Epithelial cell of esophagus (primary cell): Measurements from ENCODE around the gene ABHD1.

ENCODE experiments used
- DNase-seq: peaks from one replicate; pipeline ENCODE4 v3.0.0; 2010; ENCODE audit warnings: low read depth
- H3K4me3 ChIP-seq: 2 replicates; pipeline ENCODE4 v1.5.1; 2011; ENCODE audit warnings: mild to moderate bottlenecking, low read length, control low read depth
- CTCF ChIP-seq: IDR thresholded peaks from 2 replicates; pipeline ENCODE4 v1.5.1; 2011; ENCODE audit warnings: low read depth, mild to moderate bottlenecking, low read length, control low read depth, inconsistent platforms; ENCODE audit not compliant: insufficient read depth; ENCODE audit errors: missing control alignments

Gene ABHD1

DNA sequence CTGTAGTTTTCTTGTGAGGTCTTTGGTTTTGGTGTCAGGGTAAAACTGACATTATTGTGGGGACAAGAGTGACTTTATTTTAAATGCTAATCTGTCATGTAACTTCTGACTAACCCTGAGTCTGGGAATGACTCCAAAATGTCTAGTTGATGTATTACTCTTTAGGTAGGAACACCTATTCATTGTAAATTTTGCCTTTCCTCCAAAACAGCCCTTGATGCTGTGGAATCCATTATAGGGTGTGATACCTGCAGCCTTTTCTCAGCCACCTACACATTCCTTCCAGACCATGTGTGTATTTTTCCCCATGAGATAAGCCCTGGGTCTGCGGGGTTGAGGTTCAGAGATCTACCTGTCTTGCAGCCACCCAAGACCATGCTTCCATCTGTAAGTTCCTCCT lies 19.7 kb downstream of the ABHD1 start:
- DNase-seq, result no peak
- TF ChIP-seq CTCF, result no peak
- no peak overlapping the region for H3K4me3 ChIP-seq

- DNase-seq, result no peak
- H3K4me3 ChIP-seq, result no peak overlapping the region
- TF ChIP-seq CTCF, result no peak
Measured at GRCh38 chr2:27145682-27146081, 22.1 kb downstream of the ABHD1 start.

- no peak overlapping the region for H3K4me3 ChIP-seq
- no peak for TF ChIP-seq CTCF
- DNase-seq, result no peak
Measured at GRCh38 chr2:27147935-27148334, 24.3 kb downstream of the ABHD1 start.

- H3K4me3 ChIP-seq, result no peak within 1 kb of the TSS
- TF ChIP-seq CTCF, result no peak
- no peak for DNase-seq
Measured at GRCh38 chr2:27148801-27149439, 25.3 kb downstream of the ABHD1 start, which contains the start of gene TCF23. TCF23 (plus strand) TSS chr2:27149004; CDS start chr2:27149134, 130 bp downstream.

DNA sequence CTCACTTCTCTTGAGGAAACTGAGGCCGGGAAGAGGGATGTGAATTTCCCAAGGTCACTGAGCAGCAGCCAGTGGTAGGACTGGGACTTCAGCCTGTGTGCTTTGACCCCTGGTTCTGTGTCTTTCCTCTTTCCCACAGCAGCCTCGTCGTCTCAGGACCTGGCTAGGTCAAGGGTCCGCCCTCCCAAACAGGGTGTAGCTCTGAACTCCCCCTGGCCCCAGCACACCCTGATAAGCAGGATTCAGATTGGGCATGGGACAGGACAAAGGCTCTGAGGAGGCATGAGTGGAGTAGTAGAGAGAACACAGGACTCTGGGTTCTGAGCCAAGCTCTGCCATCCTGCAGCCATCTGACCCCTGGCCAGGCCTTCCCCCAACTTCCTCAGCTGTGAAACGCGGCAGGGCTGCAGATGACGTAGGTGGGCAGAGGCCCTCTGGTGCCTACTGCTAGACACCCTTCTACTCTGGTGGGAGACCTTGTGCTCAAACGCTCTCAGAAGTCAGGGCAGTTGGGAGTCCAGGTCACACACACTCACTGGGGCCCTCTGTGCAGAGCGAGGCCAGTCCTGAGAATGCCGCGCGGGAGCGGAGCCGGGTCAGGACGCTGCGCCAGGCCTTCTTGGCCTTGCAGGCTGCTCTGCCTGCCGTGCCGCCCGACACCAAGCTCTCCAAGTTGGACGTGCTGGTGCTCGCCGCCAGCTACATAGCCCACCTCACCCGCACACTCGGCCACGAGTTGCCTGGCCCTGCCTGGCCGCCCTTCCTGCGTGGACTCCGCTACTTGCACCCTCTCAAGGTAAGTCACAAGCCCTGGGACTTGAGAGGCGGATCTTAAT lies 26.2 kb downstream of the ABHD1 start:
- no peak for DNase-seq
- H3K4me3 ChIP-seq, result no peak overlapping the region

DNA sequence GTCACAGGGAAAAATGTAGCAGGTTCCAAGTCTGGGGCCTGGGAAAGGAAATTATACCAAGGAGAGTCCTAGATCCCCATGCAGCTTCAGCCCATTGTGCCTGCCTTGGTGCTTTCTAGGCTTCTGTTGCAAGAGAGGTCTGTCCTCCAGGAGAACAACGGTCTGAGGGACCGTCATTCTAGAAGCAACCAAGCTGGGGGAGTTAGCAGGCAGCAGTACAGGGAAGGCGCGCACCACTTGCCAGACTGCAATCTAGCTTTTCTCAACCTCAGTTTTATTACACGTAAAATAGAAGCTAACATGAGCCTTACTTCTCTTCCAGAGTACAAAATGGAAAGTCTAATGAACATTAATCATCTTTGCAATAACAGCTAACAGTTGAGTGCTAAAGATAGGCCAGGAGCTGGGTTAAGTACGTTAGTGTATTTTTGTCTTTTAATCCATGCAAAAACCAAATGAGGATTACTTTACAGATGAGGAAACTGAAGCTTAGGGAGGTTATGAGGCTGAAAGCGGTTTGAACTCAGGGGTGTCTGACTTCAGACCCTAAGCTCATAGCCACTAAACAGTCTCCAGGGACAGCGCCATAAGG lies 27.1 kb downstream of the ABHD1 start:
- no peak for TF ChIP-seq CTCF
- no peak for DNase-seq

More for the DNA sequence above, 26.2 kb downstream of the ABHD1 start:
- no peak for TF ChIP-seq CTCF

More for the DNA sequence above, 27.1 kb downstream of the ABHD1 start:
- no peak overlapping the region for H3K4me3 ChIP-seq
